ENCODE measurements around the gene ACSM5. TPM values are rescaled to one million over a fixed set of nuclear protein-coding genes. Genes with fewer than 3 reads are reported as not detected.

ACSM5 gene
- total and polyA plus RNA-seq, 2 experiments from 2014 or later: 0.16 TPM; not detected in 1

DNA sequence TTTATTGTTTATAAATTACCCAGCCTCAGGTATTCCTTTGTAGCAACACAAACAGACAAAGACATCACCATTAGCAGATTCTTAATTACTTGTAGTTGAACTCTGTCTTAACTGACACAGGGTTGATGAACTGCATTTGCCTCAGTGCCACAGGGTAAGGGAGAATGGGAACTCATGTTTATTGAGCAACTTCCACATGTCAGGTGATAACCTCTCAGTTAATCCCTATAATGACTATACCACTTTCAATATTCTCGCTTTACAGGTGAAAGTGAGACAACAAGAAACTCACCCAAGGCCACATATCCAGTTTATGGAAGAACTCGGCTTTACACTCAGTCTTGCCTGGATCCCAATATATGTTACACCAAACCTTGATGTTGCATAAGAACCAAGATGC is 13.4 kb upstream of the ACSM5 start:
- H3K4me3 ChIP-seq: no peak overlapping the region
- TF ChIP-seq, protein P1, sequence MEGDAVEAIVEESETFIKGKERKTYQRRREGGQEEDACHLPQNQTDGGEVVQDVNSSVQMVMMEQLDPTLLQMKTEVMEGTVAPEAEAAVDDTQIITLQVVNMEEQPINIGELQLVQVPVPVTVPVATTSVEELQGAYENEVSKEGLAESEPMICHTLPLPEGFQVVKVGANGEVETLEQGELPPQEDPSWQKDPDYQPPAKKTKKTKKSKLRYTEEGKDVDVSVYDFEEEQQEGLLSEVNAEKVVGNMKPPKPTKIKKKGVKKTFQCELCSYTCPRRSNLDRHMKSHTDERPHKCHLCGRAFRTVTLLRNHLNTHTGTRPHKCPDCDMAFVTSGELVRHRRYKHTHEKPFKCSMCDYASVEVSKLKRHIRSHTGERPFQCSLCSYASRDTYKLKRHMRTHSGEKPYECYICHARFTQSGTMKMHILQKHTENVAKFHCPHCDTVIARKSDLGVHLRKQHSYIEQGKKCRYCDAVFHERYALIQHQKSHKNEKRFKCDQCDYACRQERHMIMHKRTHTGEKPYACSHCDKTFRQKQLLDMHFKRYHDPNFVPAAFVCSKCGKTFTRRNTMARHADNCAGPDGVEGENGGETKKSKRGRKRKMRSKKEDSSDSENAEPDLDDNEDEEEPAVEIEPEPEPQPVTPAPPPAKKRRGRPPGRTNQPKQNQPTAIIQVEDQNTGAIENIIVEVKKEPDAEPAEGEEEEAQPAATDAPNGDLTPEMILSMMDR (IDR thresholded peaks at IDR 0.05; ENCODE audit: low read depth, low read length): no peak
- H3K36me3 ChIP-seq: no peaks in the 10 kb centered on the region
- no peak for DNase-seq (ENCODE audit: low read depth in 1 of 2, low spot score in 1 of 2)
- no peak overlapping the region for H3K27ac ChIP-seq
- H3K9me3 ChIP-seq (ENCODE audit: low read depth): no peaks in the 10 kb centered on the region
- H3K4me1 ChIP-seq (ENCODE audit: low read depth): no peaks in the 10 kb centered on the region
- H3K27me3 ChIP-seq: no peaks in the 10 kb centered on the region

DNA sequence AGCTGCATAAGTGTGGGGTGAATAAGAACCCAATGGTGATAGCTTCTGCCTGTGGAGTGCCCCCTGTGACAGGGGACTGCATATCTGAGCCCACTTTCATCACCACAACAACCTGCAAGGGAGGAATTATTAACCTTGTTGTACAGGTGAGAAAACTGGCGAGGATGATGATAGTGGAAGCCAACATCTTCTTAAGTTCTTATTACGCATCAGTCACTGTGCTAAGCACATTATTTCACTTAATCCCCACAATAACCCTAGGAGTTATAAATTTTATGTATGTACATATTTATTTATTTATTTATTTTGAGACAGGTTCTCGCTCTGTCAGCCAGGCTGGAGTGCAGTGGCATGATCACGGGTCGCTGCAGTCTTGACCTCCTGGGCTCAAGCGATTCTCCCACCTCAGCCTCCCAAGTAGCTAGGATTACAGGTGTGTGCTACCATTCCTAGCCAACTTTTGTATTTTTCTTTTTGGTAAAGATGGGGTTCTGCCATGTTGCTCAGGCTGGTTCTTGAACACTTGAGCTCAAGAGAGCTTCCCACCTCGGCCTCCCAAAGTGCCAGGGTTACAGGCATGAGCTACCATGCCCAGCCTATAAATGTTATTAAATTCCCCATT is 12.4 kb upstream of the ACSM5 start:
- Histone ChIP-seq H3K27me3 (no peaks in the 10 kb centered on the region), H3K9me3 (ENCODE audit: low read depth) (no peaks in the 10 kb centered on the region), H3K27ac (no peak overlapping the region), H3K4me1 (ENCODE audit: low read depth) (no peaks in the 10 kb centered on the region), H3K4me3 (no peak overlapping the region), H3K36me3 (no peaks in the 10 kb centered on the region)
- TF ChIP-seq, protein P1 (IDR thresholded peaks at IDR 0.05; ENCODE audit: low read depth, low read length): no peak
- DNase-seq (ENCODE audit: low read depth in 1 of 2, low spot score in 1 of 2): no peak

DNA sequence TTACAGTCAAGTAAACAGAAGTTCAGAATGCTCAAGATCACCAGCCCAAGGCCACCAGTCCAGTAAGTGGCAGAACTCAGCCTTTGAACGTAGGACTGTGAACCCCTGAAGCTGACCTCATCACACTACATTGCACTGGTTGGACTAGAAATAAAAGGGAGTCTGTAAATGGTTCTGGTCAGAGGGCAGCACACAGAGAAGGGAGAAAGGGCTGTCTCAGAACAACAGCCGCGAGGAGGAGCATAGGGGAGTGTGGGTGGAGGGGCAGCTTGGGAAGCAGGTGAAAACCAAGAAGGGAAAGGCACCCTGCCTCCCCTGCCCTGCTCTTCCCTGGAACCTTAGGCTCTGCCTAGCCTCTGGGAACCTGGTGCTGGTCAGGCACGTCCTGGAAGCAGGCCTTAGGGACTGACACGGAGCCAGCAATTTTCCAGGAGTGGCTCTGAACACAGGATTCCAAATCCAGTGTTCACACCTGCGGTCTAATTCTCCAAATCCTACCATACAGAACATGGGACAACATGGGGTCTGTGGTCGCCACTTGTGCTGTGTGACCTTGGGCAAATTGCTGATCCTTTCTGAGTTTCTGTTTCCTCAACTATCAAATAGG is 11.8 kb upstream of the ACSM5 start:
- no peak overlapping the region for H3K27ac ChIP-seq
- DNase-seq (ENCODE audit: low read depth in 1 of 2, low spot score in 1 of 2): no peak
- no peaks in the 10 kb centered on the region for H3K27me3 ChIP-seq
- H3K9me3 ChIP-seq (ENCODE audit: low read depth): no peaks in the 10 kb centered on the region
- no peaks in the 10 kb centered on the region for H3K36me3 ChIP-seq
- no peaks in the 10 kb centered on the region for H3K4me1 ChIP-seq (ENCODE audit: low read depth)
- TF ChIP-seq, protein P1 (IDR thresholded peaks at IDR 0.05; ENCODE audit: low read depth, low read length): no peak
- no peak overlapping the region for H3K4me3 ChIP-seq

DNA sequence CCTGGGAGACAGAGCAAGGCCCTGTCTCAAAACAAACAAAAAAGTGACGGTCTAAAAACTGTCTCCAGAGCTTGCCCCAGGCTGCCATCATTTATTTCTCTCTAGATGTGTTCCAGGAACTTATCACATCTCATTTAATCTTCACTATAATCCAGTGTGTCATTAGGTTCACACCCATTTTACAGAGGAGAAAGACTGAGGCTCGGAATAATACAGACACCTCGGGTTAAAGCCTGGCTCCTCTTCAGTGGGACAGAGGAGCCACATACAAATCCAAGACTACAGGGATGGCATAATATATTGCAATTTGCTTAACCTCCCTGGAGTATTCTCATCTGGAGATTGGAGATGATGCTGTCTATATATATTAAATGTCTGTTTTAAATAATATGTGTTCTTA is 10.7 kb upstream of the ACSM5 start:
- no peak overlapping the region for H3K27ac ChIP-seq
- TF ChIP-seq, protein P1 (IDR thresholded peaks at IDR 0.05; ENCODE audit: low read depth, low read length): no peak
- H3K4me3 ChIP-seq: no peak overlapping the region
- no peaks in the 10 kb centered on the region for H3K27me3 ChIP-seq
- no peaks in the 10 kb centered on the region for H3K4me1 ChIP-seq (ENCODE audit: low read depth)
- DNase-seq (ENCODE audit: low read depth in 1 of 2, low spot score in 1 of 2): no peak
- H3K9me3 ChIP-seq (ENCODE audit: low read depth): no peaks in the 10 kb centered on the region
- no peaks in the 10 kb centered on the region for H3K36me3 ChIP-seq

DNA sequence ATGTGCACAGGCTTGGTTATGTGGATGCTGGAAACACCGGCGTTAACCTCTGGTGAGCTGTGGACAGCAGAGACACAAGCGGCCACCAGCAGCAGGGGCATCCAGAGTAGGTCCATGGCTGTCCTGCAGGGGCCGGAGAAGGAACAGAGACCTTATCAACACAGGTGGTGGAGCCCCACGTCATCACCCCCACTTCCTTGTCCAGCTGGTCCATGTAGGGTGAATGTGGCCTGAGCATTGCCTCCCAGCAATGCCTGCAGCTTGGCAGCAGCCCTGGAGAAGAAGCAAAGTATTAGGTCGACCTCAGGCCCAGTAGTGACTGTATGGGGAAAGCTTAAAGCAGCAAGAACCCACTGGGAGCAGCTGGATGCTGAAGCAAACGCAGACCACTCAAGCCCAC is 10.1 kb upstream of the ACSM5 start:
- TF ChIP-seq, protein P1 (IDR thresholded peaks at IDR 0.05; ENCODE audit: low read depth, low read length): no peak
- no peaks in the 10 kb centered on the region for H3K4me1 ChIP-seq (ENCODE audit: low read depth)
- DNase-seq (ENCODE audit: low read depth in 1 of 2, low spot score in 1 of 2): no peak
- no peaks in the 10 kb centered on the region for H3K9me3 ChIP-seq (ENCODE audit: low read depth)
- H3K4me3 ChIP-seq: no peak overlapping the region
- H3K36me3 ChIP-seq: no peaks in the 10 kb centered on the region
- no peaks in the 10 kb centered on the region for H3K27me3 ChIP-seq
- no peak overlapping the region for H3K27ac ChIP-seq
